GM12873 (cell line): ENCODE measurements around the gene ART5.

ENCODE experiments used
- TF ChIP-seq, protein P1 (sequence below): IDR thresholded peaks from 2 replicates; pipeline ENCODE4 v1.5.1; 2012; ENCODE audit warnings: low read depth, mild to moderate bottlenecking, moderate library complexity, low read length, control low read depth; ENCODE audit not compliant: insufficient read depth; ENCODE audit errors: missing control alignments

Gene ART5

DNA sequence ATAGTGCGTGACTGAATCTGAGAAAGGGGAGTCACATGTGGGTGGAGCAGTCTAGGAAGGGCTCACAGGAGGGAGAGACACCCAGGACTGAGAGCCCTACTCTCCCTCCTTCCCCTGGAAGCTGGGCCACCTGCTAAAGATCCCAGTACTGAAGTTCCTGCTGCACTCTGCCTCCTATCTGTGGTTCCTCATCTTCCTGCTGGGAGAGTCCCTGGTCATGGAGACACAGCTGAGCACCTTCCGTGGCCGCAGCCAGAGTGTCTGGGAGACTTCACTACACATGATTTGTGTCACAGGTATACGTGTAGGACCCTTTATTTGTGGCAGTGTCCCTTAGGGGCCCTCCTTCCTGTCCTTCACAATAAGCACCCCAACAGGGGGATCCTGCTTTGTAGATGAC lies 19.3 kb downstream of the ART5 start:
- TF ChIP-seq, protein P1, sequence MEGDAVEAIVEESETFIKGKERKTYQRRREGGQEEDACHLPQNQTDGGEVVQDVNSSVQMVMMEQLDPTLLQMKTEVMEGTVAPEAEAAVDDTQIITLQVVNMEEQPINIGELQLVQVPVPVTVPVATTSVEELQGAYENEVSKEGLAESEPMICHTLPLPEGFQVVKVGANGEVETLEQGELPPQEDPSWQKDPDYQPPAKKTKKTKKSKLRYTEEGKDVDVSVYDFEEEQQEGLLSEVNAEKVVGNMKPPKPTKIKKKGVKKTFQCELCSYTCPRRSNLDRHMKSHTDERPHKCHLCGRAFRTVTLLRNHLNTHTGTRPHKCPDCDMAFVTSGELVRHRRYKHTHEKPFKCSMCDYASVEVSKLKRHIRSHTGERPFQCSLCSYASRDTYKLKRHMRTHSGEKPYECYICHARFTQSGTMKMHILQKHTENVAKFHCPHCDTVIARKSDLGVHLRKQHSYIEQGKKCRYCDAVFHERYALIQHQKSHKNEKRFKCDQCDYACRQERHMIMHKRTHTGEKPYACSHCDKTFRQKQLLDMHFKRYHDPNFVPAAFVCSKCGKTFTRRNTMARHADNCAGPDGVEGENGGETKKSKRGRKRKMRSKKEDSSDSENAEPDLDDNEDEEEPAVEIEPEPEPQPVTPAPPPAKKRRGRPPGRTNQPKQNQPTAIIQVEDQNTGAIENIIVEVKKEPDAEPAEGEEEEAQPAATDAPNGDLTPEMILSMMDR, result no peak

DNA sequence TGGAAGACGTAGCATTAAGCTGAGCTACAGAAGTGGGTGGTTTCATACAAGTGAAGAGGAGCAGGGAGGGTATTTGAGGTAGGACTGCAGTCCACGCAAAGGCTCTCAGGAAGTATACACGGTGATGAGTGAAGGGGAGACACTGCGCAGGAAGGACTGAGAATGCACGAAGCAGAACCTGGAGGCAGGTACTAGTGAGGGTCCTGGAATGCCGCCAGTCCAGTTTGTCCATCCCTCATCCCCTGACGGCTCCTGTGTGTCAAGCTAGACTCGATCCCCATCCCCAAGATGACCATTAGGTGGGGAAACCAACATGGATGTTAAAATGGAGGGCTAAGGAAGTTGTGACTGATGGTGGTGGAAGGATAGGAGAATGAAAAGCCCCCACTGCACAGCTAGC lies 23.8 kb downstream of the ART5 start:
- TF ChIP-seq, protein P1, result no peak

DNA sequence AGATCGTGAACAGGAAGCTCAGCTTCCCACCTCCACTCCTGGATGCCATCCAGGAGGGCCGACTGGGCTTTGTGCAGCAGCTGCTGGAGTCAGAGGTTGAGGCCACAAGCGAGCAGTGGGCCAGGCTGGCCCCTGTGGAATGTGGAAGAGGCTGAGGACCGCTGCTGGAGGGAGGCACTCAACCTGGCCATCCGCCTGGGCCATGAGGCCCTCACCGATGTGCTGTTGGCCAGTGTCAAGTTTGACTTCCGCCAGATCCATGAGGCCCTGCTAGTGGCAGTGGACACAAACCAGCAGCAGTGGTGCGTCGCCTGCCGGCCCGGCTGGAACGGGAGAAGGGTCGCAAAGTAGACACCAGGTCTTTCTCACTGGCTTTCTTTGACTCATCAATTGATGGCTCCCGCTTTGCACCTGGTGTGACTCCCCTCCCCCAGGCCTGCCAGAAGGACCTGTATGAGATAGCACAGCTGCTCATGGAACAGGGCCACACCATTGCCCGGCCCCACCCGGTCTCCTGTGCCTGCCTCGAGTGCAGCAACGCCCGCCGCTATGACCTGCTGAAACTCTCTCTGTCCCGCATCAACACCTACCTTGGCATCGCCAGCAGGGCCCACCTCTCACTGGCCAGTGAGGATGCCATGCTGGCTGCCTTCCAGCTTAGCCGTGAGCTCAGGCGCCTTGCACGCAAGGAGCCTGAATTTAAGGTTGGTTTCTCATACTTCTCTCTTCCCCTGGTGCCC lies 24.9 kb downstream of the ART5 start:
- TF ChIP-seq, protein P1, result no peak

DNA sequence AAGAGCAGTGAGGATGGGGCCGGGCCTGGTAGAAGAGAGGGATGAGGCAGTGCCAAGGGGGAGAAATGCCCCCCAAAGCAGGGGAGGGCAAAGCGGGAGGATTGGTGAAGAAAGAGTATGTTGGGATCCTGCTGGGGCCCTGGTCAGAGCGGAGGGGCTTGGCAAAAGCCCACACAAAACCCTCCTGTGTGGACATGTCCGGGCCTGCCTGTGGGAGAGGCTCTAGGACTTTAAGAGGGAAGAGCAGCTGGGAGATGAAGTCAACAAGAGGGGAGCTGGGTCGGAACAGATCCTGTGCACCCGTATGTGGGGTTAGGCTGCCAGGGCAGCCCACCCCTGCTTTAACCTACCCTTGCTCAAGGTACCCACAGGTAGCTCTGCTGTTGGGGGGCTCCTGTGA lies 25.8 kb downstream of the ART5 start:
- TF ChIP-seq, protein P1, result no peak

DNA sequence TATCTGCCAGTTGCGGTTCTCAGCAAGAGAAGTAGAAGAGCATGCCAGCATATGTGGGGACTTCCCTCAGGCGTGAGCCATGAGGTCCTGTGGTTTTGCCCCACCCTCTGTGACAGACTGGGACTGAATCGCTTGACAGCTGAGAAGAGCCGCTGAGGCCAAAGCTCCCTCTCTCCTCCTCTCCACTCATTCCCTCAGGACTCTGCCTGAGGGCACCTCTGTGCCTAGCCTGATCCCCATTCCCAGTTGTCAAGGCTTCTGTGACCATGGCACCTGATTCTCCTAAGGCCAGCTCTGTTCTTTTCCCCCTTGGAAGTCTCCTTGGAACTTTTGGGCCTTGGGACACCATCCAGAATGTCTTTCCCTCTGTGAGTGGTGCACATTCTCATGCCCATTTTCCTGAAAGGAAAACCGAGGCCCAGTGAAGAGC lies 27.0 kb downstream of the ART5 start:
- TF ChIP-seq, protein P1, result no peak

DNA sequence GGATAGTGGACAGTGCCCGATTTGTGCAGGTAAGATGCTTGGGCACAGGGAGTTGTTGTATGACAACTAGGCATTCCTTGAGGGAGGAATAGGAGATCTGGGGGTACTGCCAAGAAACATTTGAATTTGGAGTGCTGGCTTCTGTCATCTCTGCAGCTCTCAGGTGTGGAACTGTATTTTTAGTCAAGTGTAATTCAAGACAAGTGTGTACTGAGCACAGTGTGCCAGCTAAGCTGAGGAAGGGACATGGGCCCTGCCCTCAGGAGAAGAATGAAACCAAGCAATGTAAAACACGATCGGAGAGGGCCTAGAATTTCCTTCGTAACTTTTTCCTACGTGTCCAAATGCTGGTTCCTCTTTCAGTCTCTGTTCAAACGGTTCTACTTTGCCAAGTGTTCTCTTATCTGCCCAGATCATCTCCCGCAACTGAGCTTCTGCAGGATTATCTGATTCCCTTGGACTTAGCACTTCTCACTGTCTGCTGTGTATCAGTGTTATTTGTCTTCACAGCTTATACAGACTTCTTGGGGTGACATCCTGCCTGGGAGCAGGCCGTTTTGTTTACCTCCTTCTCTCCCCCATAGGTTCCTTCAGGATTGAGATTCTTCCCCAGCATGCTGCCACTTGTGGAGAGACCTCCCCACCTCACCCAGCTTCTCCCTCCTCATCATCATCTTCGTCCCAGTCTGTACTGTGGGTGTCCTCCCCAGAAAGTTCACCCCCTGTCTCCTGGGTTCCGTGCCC lies 27.6 kb downstream of the ART5 start:
- TF ChIP-seq, protein P1, result no peak

DNA sequence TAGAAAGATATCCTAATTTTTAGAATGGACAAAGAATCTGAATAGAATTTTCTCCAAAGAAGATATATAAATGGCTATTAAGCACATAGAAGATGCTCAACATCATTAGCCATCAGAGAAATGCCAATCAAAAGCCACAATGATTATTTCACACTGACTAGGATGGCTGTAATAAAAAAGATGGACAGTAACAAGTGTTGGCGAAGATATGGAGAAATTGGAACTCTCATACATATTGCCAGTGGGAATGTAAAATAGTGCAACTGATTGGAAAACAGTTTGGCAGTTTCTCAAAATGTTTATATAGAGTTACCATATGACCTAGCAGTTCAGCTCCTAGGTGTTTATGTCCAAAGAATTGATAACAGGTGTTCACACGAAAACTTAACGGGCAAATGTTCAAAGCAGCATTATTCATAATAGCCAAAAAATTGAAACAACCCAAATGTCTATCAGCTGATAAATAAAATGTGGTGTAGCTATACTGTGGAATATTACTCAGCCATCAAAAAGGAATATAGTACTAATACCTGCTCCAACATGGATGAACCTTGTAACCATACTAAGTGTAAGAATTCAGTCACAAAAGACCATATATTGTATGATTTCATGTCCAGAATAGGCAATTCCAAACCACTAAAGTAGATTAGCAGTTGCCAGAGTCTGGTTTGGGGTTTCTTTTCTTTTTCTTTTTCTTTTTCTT lies 29.7 kb downstream of the ART5 start:
- TF ChIP-seq, protein P1, result no peak
